Left colon (tissue), 2 donors: ENCODE data around the gene EIF4A3. TPM values are rescaled to one million over a fixed set of nuclear protein-coding genes. Genes with fewer than 3 reads are reported as not detected.
A peak's percentile ranks its signal among the peaks of the same experiment; 100 is the strongest.

ENCODE experiments used
- ATAC-seq: fragments of 200-7000 bp; cut with Tn5 transposase; one replicate; pipeline ENCODE4 v1.9.1; 2020; ENCODE audit warnings: mild to moderate bottlenecking, moderate library complexity
- DNase-seq, 2 donors: peaks; one replicate each; pipeline ENCODE4 v3.0.0-alpha.2; 2020
- intact Hi-C, 2 donors: fragments of 100-400 bp; cut with DNase I in 1 of 2; cut with micrococcal nuclease in 1 of 2; formaldehyde crosslinking; loops; one replicate each; pipeline versions ENCODE4 v1.11.2 to v1.14.0; 2022; cut with DNase I, micrococcal nuclease
- total RNA-seq, 2 donors: library from RNA; stranded (reverse); fragmentation: NEBNext Ultra II Directional; extraction: Animal tissue kit (Norgen Biotek cat#: 25700); gene quantifications; one replicate each; pipeline ENCODE4 v1.2.1, GENCODE V29; 2021
- donor health status: DM: no; HTN: no; CAD: no.
- donor health status: DM: yes; HTN: yes; CAD: no.

Gene EIF4A3
- total RNA-seq, 2 donors from 2014 or later: 65.5 to 69.9 TPM

- no peak for DNase-seq
- intact Hi-C loops: no loop called here
- ATAC-seq: no peak
These were observed 40.2 kb downstream of the EIF4A3 start for GRCh38 chr17:80106751-80107150.

DNA sequence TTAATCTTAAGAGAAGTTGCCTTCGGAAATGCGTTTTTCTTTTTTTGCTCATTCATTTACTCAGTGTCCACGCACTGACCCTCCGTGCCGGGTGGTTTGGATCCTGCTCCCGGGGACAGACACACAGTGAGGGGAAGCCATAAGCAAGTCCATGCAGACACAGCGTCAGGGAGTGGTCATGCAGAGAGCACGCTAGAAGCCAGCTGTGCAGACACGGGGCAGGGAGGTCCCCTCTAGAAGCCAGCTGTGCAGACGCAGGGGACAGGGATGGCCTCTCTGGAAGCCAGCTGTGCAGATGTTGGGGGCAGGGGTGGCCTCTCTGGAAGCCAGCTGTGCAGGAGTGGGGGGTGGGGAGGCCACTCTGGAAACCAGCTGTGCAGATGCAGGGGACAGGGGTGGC, 40.8 kb downstream of the EIF4A3 start:
- intact Hi-C loops: no loop called here
- DNase-seq: no peak
- ATAC-seq: no peak

DNA sequence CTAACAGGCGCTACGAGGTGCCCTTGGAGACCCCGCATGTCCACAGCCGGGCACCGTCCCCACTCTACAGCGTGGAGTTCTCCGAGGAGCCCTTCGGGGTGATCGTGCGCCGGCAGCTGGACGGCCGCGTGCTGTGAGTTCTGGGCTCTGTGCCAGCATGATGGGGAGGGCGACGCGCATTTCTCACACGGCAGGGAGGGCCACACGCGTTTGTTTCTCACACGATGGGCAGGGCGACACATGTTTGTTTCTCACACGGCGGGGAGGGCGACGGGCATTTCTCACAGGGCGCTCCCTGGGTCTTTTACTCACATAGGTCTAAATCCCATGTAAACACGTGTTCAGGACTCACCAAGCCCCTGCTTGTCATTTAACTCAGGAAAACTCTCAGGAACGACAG, 41.2 kb downstream of the EIF4A3 start:
- intact Hi-C loops: no loop called here
- ATAC-seq (no peak), DNase-seq (peak in 1 of 2 donors; percentile 18)

- no peak for ATAC-seq
- peak in 1 of 2 donors; percentile 14 for DNase-seq
- intact Hi-C loops: no loop called here
These were observed 42.0 kb downstream of the EIF4A3 start for GRCh38 chr17:80104956-80105375.

- intact Hi-C loops: no loop called here
- ATAC-seq (no peak), DNase-seq (peak in 1 of 2 donors; percentile 19)
These were observed 42.5 kb downstream of the EIF4A3 start for GRCh38 chr17:80104321-80104955.

GRCh38 chr17:80103449-80104085, 43.4 kb downstream of the EIF4A3 start:
- ATAC-seq (no peak), DNase-seq (no peak)
- intact Hi-C loops: no loop called here

GRCh38 chr17:80102664-80103448, 44.1 kb downstream of the EIF4A3 start:
- DNase-seq (peak in 1 of 2 donors; percentile 18), ATAC-seq (no peak)
- intact Hi-C loops: no loop called here

DNA sequence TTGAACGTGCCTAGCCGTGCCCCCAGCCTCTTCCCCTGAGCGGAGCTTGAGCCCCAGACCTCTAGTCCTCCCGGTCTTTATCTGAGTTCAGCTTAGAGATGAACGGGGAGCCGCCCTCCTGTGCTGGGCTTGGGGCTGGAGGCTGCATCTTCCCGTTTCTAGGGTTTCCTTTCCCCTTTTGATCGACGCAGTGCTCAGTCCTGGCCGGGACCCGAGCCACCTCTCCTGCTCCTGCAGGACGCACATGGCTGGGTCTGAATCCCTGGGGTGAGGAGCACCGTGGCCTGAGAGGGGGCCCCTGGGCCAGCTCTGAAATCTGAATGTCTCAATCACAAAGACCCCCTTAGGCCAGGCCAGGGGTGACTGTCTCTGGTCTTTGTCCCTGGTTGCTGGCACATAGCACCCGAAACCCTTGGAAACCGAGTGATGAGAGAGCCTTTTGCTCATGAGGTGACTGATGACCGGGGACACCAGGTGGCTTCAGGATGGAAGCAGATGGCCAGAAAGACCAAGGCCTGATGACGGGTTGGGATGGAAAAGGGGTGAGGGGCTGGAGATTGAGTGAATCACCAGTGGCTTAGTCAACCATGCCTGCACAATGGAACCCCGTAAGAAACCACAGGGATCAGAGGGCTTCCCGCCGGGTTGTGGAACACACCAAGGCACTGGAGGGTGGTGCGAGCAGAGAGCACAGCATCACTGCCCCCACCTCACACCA, 44.8 kb downstream of the EIF4A3 start:
- intact Hi-C loops: no loop called here
- DNase-seq (no peak), ATAC-seq (peak; percentile 26)

GRCh38 chr17:80101011-80101945, 45.6 kb downstream of the EIF4A3 start, which contains the start of gene GAA:
Gene GAA, plus strand, starts transcription at chr17:80101581. Its CDS starts 3,006 bp downstream, at chr17:80104587.
- DNase-seq: peak; percentile 69 to 89
- peak; percentile 91 for ATAC-seq
- intact Hi-C loops: no loop called here

DNA sequence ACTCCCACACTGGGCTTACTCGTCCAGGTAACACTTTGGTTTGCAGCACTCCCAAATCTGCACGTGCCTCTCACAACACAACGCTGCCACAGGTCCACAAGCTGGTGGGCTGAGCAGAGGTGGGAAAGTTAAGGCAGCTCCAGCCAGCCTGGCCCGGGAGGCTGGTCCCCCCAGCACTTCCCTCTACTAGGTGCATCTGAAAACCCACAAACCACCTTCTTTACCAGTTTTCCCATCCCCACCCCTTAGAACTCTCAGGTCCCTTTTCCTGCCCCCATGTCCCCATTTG, 46.9 kb downstream of the EIF4A3 start:
- DNase-seq: no peak
- intact Hi-C loops: no loop called here
- ATAC-seq: no peak

DNA sequence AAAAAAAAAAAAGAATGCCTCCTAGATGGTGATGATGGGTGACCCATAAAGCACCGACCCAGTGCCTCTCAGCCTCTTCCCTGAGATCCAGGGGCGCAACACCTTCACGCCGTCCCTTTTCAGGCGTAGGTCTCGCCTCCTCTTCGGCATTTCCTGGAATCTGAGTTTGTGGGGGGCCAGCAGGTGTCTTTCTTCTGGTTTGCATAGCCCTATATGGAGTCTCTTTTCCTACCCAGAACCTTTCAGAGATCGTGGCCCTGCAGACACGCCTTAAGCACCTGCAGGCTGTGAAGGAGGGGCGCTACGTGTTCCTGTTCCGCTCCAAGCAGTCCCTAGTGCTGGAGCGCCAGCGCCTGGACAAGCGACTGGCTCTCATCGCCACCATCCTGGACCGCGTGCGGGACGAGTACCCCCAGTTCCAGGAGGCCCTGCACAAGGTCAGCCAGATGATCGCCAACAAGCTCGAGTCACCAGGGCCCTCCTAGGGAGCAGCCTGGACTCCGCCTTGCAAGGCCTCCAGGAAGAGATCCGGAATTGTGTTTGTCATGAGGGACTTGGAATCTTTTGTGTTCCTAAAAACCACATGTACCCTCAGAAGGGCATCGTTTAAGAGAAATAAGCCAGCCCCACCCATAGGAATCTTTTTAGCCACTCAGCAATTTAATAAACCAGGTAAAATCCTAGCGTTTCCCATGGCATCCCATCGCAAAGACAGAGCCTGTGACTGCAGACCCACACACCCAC, 47.5 kb downstream of the EIF4A3 start:
- intact Hi-C loops: no loop called here
- DNase-seq (no peak), ATAC-seq (no peak)

GRCh38 chr17:80097844-80098691, 48.9 kb downstream of the EIF4A3 start:
- ATAC-seq (no peak), DNase-seq (no peak)
- intact Hi-C loops: no loop called here

DNA sequence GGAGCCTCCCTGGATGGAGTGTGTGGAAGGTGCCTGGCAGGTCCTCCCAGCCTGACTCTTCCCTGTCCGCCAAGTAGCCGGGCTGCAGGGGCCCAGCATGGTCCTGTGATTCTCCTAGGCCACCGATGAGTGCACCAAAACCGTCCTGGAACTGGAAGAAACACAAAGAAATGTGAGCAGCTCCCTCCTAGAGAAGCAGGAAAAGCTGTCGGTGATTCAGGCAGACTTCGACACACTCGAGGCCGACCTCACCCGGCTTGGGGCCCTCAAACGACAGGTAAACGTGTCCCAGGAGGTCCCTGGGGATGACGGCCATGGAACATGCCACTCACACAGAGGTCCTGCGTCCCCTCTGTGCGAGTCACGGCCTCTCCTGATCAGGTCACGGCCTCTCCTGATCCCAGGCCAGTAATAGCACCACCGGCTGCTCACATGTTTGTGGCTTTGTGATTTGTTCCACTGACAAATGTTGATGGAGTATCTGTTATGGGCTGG, 49.8 kb downstream of the EIF4A3 start:
- ATAC-seq: no peak
- intact Hi-C loops: no loop called here

DNA sequence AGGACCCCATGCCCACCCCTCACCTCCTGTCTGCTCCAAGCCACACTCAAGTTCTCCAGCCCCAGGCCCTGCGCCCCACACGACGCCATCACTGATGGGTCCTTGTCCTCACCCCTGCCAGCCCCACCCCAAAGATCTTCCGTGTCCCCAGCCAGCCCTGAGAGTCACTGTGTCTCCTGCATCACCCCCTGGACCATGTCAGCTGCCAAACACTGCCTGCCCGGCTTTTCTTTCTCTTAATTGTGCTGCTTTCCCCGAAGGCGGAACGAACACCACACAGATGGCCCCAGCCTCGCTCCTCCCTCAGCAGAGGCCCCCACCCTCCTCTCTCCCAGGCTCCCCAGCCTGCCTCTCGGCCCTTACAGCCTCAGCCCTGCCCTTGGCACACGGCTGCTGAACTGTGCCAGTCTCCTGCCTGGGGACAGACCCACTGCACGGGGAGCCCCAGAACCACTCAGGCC, 50.3 kb downstream of the EIF4A3 start:
- no peak for ATAC-seq
- no peak for DNase-seq
- intact Hi-C loops: no loop called here

More for the DNA sequence above, 49.8 kb downstream of the EIF4A3 start:
- DNase-seq: no peak

DNA sequence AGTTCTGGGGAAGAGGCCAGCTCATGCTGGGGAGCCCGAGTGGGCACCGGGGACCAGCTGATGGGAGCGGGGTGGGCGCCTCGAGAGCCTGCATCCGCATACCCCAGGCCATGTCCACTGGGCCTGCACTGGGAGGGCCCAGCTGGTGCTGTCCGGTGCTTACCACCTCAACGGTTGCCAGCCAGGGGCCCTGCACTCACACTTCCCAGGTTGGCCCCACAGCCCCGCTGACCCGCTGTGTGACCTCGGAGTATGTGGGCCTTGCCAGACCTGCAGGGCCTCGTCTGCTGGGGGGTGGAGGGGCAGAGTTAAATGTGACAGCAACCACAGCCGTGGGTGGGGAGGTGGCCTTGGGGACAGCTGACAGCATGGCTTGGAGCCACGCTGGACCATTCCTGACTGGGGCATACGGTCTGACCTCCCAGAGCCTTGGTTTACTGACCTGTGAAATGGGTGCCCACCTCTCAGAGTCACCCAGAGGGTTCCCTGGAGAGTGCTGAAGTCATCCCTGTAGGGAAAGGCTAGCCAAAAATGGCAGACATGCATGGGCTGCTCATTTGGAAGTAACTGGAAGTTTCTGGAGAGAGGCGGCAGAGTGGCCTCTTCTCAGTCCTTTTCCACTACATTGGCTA, 51.0 kb downstream of the EIF4A3 start:
- intact Hi-C loops: no loop called here
- ATAC-seq: no peak
- no peak for DNase-seq
